ENCODE data around the gene NCKAP1. TPM values are rescaled to one million over a fixed set of nuclear protein-coding genes. Genes with fewer than 3 reads are reported as not detected.
"Not testable (repeated sequence)": the region's sequence is repeated elsewhere in the genome, so short reads cannot be mapped to it uniquely, and the experiment has no call there.

NCKAP1 gene
- polyA plus RNA-seq, 1 experiment: 58.0 TPM

DNA sequence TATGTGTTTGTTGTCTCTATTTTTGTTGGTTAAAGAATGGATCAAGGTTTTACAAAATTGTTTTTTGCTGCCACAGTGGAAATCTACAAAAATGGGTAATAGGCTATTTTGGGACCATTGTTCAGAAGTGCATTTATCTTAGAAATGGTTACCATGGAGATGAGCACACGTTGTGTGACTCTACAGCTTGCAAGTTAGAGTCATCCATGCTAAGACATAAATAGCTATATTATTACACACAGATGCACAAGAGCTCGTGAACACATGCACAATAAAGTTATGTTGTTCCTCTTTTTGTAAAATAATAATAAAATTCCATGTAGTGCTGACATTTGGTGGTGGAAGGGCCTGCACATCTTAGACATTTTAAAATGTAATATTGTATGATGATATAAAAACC lies 24.8 kb upstream of the NCKAP1 start:
- no peak for DNase-seq (ENCODE audit: low read depth)
- H3K27me3 ChIP-seq (ENCODE audit: control insufficient read depth, insufficient read depth, low read length): no peaks in the 10 kb centered on the region; the same call in 1 of the 2 replicates
- TF ChIP-seq, protein P1, sequence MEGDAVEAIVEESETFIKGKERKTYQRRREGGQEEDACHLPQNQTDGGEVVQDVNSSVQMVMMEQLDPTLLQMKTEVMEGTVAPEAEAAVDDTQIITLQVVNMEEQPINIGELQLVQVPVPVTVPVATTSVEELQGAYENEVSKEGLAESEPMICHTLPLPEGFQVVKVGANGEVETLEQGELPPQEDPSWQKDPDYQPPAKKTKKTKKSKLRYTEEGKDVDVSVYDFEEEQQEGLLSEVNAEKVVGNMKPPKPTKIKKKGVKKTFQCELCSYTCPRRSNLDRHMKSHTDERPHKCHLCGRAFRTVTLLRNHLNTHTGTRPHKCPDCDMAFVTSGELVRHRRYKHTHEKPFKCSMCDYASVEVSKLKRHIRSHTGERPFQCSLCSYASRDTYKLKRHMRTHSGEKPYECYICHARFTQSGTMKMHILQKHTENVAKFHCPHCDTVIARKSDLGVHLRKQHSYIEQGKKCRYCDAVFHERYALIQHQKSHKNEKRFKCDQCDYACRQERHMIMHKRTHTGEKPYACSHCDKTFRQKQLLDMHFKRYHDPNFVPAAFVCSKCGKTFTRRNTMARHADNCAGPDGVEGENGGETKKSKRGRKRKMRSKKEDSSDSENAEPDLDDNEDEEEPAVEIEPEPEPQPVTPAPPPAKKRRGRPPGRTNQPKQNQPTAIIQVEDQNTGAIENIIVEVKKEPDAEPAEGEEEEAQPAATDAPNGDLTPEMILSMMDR (IDR thresholded peaks at IDR 0.05; ENCODE audit: insufficient read depth, low read depth, low read length): no peak
- POLR2A ChIA-PET: no interaction called here
- H3K4me3 ChIP-seq (ENCODE audit: low read depth, low read length): no peak overlapping the region
- no peaks in the 10 kb centered on the region for H3K36me3 ChIP-seq (ENCODE audit: control insufficient read depth, insufficient read depth, low read length)
- CTCF ChIA-PET: interaction anchor here (1.0 kb wide), 1 partner anchor 37 kb away, joined by 3 read pairs; no protein-coding TSS in a partner anchor

DNA sequence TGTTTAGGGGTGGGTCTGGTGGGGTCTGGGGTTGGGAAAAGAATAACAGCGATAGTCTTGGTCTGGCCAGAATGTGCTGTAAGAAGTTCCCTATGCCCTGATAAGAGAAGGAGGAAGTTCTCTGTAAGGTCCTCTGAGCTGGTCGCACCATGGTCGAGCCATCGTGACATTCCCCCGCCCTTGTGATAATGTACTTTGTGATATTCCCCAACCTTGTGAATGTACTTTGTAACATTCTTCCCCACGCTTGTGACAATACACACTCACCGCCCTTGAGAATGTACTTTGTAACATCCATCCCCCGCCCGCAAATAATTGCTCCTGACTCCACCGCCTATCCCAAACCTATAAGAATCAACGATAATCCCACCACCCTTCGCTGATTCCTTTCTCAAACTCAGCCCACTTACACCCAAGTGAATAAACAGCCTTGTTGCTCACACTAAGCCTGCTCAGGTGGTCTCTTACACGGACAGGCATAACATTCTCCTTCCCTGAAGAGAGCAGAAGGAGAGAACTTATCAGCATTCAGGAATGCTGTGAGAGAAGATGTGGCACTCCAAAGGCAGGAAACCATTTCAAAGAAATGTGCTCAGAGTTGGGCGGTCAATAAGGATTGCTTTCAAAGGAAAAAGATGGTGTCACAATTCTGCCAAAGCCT lies 22.4 kb upstream of the NCKAP1 start:
- Histone ChIP-seq H3K4me3 (ENCODE audit: low read depth, low read length) (no peak overlapping the region), H3K27me3 (ENCODE audit: control insufficient read depth, insufficient read depth, low read length) (no peaks in the 10 kb centered on the region), H3K36me3 (ENCODE audit: control insufficient read depth, insufficient read depth, low read length) (no peaks in the 10 kb centered on the region)
- ChIA-PET CTCF (interaction anchor here (1.1 kb wide), 1 partner anchor 21 kb away, joined by 3 read pairs; no protein-coding TSS in a partner anchor), POLR2A (no interaction called here)
- no peak for DNase-seq (ENCODE audit: low read depth)
- TF ChIP-seq, protein P1 (IDR thresholded peaks at IDR 0.05; ENCODE audit: insufficient read depth, low read depth, low read length): no peak

GRCh38 chr2:183059561-183059960 lies 21.3 kb upstream of the NCKAP1 start:
- DNase-seq (ENCODE audit: low read depth): peak; percentile 69
- CTCF ChIA-PET: interaction anchor here (0.7 to 1.9 kb wide), 4 partner anchors 9 to 20 kb away, joined by 3 to 4 read pairs (median 4); no protein-coding TSS in a partner anchor
- no peak overlapping the region for H3K4me3 ChIP-seq (ENCODE audit: low read depth, low read length)
- no peaks in the 10 kb centered on the region for H3K36me3 ChIP-seq (ENCODE audit: control insufficient read depth, insufficient read depth, low read length)
- TF ChIP-seq, protein P1 (IDR thresholded peaks at IDR 0.05; ENCODE audit: insufficient read depth, low read depth, low read length): no peak
- POLR2A ChIA-PET: no interaction called here
- H3K27me3 ChIP-seq (ENCODE audit: control insufficient read depth, insufficient read depth, low read length): no peaks in the 10 kb centered on the region

- Histone ChIP-seq H3K36me3 (ENCODE audit: control insufficient read depth, insufficient read depth, low read length) (no peaks in the 10 kb centered on the region), H3K27me3 (ENCODE audit: control insufficient read depth, insufficient read depth, low read length) (peaks cover 3% of the 10 kb centered on the region; the same call in 1 of the 2 replicates), H3K4me3 (ENCODE audit: low read depth, low read length) (no peak overlapping the region)
- TF ChIP-seq, protein P1 (IDR thresholded peaks at IDR 0.05; ENCODE audit: insufficient read depth, low read depth, low read length): no peak
- ChIA-PET POLR2A (no interaction called here), CTCF (no interaction called here)
- no peak for DNase-seq (ENCODE audit: low read depth)
Measured at GRCh38 chr2:183057333-183057985, 19.2 kb upstream of the NCKAP1 start.

DNA sequence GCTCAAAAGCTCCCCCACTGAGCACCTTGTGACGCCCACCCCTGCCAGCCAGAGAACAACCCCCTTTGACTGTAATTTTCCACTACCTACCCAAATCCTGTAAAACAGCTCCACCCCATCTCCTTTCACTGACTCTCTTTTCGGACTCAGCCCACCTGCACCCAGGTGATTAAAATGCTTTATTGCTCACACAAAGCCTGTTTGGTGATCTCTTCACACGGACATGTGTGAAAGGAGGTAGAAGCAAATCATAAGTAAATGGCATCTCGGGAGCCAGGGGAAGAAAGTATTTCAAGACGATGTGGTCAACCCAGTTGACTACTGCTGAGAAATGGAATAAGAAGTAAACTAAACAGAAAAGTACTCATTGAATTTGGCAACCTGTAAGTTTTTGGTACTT lies 11.2 kb upstream of the NCKAP1 start:
- H3K27me3 ChIP-seq (ENCODE audit: control insufficient read depth, insufficient read depth, low read length): peaks cover 9% of the 10 kb centered on the region
- POLR2A ChIA-PET: no interaction called here
- TF ChIP-seq, protein P1 (IDR thresholded peaks at IDR 0.05; ENCODE audit: insufficient read depth, low read depth, low read length): no peak
- H3K36me3 ChIP-seq (ENCODE audit: control insufficient read depth, insufficient read depth, low read length): no peaks in the 10 kb centered on the region
- no peak for DNase-seq (ENCODE audit: low read depth)
- no peak overlapping the region for H3K4me3 ChIP-seq (ENCODE audit: low read depth, low read length)
- CTCF ChIA-PET: no interaction called here

DNA sequence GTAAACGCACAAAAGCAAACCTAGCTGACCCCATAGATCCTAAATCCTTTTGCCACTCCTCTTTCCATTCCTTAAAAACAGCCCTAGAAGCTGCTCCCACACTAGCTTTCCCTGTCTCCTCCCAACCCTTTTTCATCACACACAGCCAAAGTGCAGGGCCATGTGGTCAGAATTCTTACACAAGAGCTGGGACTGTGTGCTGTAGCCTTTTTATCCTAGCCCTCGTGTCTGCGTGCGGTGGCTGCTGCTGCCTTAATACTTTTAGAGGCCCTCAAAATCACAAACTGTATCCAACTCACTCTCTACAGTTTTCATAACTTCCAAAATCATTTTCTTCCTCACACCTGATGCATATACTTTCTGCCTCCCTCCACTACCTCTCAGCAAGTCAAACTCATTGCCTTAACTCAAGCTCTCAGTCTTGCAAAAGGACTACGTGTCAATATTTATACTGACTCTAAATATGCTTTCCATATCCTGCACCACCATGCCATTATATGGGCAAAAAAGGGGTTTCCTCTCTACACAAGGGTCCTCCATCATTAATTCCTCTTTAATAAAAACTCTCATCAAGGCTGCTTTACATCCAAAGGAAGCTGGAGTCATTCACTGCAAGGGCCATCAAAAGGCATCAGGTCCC lies 9.3 kb upstream of the NCKAP1 start:
- H3K4me3 ChIP-seq (ENCODE audit: low read depth, low read length); H3K36me3 ChIP-seq (ENCODE audit: control insufficient read depth, insufficient read depth, low read length); CTCF ChIA-PET; H3K27me3 ChIP-seq (ENCODE audit: control insufficient read depth, insufficient read depth, low read length); DNase-seq (ENCODE audit: low read depth); POLR2A ChIA-PET: not testable (repeated sequence)

DNA sequence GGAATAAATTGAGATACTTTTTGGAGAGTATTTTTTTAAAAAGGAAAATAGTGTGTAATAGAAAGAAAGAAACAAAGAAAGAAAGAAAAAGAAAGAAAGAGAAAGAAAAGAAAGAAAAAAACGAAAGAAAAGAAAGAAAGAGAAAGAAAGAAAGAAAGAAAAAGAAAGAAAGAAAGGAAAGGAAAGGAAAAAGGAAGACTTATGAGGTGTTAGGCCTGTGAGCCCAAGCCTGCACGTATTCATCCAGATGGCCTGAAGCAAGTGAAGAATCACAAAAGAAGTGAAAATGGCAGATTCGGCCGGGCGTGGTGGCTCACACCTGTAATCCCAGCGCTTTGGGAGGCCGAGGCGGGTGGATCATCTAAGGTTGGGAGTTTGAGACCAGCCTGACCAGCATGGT lies 5.3 kb upstream of the NCKAP1 start:
- POLR2A ChIA-PET; CTCF ChIA-PET; H3K4me3 ChIP-seq (ENCODE audit: low read depth, low read length); H3K36me3 ChIP-seq (ENCODE audit: control insufficient read depth, insufficient read depth, low read length); DNase-seq (ENCODE audit: low read depth); H3K27me3 ChIP-seq (ENCODE audit: control insufficient read depth, insufficient read depth, low read length): not testable (repeated sequence)

Data from BJ (cell line).